Loucy (cell line): ENCODE results near the gene HDLBP.
A peak's percentile ranks its signal among the peaks of the same experiment; 100 is the strongest.

ENCODE experiments used
- H2AFZ ChIP-seq: fragments of 200-600 bp; sonication (generic); 2 replicates; pipeline ENCODE4 v1.6.0; 2016; ENCODE audit warnings: antibody characterized with exemption, mild to moderate bottlenecking, low read length, moderate library complexity
- H3F3A ChIP-seq: fragments of 200-600 bp; 2 replicates; pipeline ENCODE4 v1.6.0; 2016; ENCODE audit warnings: antibody characterized with exemption, low read depth, mild to moderate bottlenecking
- H3K27me3 ChIP-seq: fragments of 200-600 bp; sonication (generic); 2 replicates; pipeline ENCODE4 v1.6.1; 2014; ENCODE audit warnings: low read length, mild to moderate bottlenecking; ENCODE audit not compliant: insufficient read depth, poor library complexity, severe bottlenecking
- H3K36me3 ChIP-seq: fragments of 200-600 bp; sonication (generic); 2 replicates; pipeline ENCODE4 v1.6.1; 2016; ENCODE audit warnings: low read length; ENCODE audit not compliant: insufficient read depth
- H3K4me1 ChIP-seq: fragments of 200-600 bp; sonication (generic); 2 replicates; pipeline ENCODE4 v1.5.1; 2014; ENCODE audit warnings: low read length, mild to moderate bottlenecking; ENCODE audit not compliant: insufficient read depth, poor library complexity, severe bottlenecking
- H3K4me2 ChIP-seq: fragments of 200-600 bp; sonication (generic); 2 replicates; pipeline ENCODE4 v1.6.0; 2014; ENCODE audit warnings: antibody characterized with exemption, low read length, low read depth, mild to moderate bottlenecking; ENCODE audit not compliant: poor library complexity, severe bottlenecking
- H3K4me3 ChIP-seq: fragments of 200-600 bp; sonication (generic); 2 replicates; pipeline ENCODE4 v1.5.1; 2014; ENCODE audit warnings: low read length, mild to moderate bottlenecking, mixed read lengths; ENCODE audit not compliant: poor library complexity, severe bottlenecking
- H3K79me2 ChIP-seq: fragments of 200-600 bp; sonication (generic); 2 replicates; pipeline ENCODE4 v1.6.1; 2014; ENCODE audit warnings: low read length; ENCODE audit not compliant: insufficient read depth
- H3K9ac ChIP-seq: fragments of 200-600 bp; sonication (generic); 2 replicates; pipeline ENCODE4 v1.6.0; 2014; ENCODE audit warnings: mild to moderate bottlenecking, low read depth, low read length, moderate library complexity; ENCODE audit not compliant: poor library complexity, severe bottlenecking
- H3K9me2 ChIP-seq: fragments of 200-600 bp; sonication (generic); replicated peaks from 2 replicates; pipeline ENCODE4 v1.6.1; 2016; ENCODE audit warnings: low read depth, low read length, mixed read lengths
- H3K9me3 ChIP-seq: fragments of 200-600 bp; sonication (generic); 2 replicates; pipeline ENCODE4 v1.6.1; 2014; ENCODE audit warnings: mild to moderate bottlenecking, antibody characterized with exemption, low read length, low read depth; ENCODE audit not compliant: insufficient read depth
- H4K20me1 ChIP-seq: fragments of 200-600 bp; sonication (generic); 2 replicates; pipeline ENCODE4 v1.6.0; 2014; ENCODE audit warnings: antibody characterized with exemption, low read length, mild to moderate bottlenecking; ENCODE audit not compliant: insufficient read depth, poor library complexity, severe bottlenecking
- EZH2phosphoT487 ChIP-seq: fragments of 200-600 bp; IDR thresholded peaks from 2 replicates; pipeline ENCODE4 v1.6.1; 2018; ENCODE audit warnings: antibody characterized with exemption, mild to moderate bottlenecking, moderate library complexity, borderline replicate concordance
- TF ChIP-seq, protein P1 (sequence below): fragments of 200-600 bp; sonication (generic); conservative IDR thresholded peaks from 2 replicates; pipeline ENCODE4 v1.5.1; 2014; ENCODE audit warnings: mild to moderate bottlenecking, antibody characterized with exemption, low read length

HDLBP gene

DNA sequence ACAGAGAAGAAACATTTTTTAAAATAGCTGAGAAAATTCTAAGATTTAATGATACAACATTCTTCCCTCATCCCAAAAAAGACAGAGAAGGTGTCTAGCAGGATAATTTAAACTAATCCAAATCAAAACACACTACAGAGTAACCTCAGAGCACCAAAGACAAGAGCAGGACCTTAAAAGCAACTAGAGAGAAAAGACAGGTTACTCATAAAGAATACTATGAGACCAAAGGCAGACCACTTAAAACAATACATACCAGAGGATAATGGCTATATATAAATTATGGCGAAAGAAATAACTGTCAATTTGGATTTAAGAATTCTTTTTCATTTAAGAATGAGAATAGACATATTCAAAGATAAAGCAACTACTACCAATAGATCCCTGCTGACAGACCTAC, 40.0 kb downstream of the HDLBP start:
- peaks cover 21% of the 10 kb centered on the region for H4K20me1 ChIP-seq
- TF ChIP-seq, protein P1, sequence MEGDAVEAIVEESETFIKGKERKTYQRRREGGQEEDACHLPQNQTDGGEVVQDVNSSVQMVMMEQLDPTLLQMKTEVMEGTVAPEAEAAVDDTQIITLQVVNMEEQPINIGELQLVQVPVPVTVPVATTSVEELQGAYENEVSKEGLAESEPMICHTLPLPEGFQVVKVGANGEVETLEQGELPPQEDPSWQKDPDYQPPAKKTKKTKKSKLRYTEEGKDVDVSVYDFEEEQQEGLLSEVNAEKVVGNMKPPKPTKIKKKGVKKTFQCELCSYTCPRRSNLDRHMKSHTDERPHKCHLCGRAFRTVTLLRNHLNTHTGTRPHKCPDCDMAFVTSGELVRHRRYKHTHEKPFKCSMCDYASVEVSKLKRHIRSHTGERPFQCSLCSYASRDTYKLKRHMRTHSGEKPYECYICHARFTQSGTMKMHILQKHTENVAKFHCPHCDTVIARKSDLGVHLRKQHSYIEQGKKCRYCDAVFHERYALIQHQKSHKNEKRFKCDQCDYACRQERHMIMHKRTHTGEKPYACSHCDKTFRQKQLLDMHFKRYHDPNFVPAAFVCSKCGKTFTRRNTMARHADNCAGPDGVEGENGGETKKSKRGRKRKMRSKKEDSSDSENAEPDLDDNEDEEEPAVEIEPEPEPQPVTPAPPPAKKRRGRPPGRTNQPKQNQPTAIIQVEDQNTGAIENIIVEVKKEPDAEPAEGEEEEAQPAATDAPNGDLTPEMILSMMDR: no peak
- TF ChIP-seq EZH2phosphoT487: no peak

DNA sequence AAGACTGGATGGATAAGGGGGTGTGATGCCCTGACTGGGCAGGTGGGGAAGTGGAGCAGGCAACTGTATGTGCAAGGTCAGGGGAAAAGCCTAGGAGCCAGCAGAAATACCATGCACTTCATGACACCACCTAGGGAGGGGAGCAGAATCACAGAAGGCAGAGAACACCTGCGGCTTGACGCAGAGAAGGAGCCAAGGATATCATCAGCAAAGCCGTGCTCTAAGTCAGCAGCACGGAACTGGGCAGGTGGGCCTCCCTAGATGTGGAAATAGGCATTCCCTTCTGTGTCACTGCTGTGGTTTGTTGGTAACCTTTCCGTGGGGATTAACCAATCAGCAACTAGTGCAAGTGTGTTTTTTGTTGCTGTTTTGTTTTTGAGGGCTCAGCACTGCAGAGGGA, 41.3 kb downstream of the HDLBP start:
- H4K20me1 ChIP-seq: peaks cover 20% of the 10 kb centered on the region

More for the DNA sequence above, 40.0 kb downstream of the HDLBP start:
- no peaks in the 10 kb centered on the region for H3F3A ChIP-seq
- 0 out of 2 replicates have a peak, but pooled peaks cover 7% of the 10 kb centered on the region for H3K9me3 ChIP-seq
- no peak overlapping the region for H3K4me3 ChIP-seq
- no peaks in the 10 kb centered on the region for H3K27me3 ChIP-seq
- H3K4me2 ChIP-seq: no peak overlapping the region
- H3K36me3 ChIP-seq: no peaks in the 10 kb centered on the region
- peaks cover 17% of the 10 kb centered on the region for H3K4me1 ChIP-seq
- H3K79me2 ChIP-seq: peaks cover 78% of the 10 kb centered on the region
- H3K9me2 ChIP-seq: no peaks in the 10 kb centered on the region
- H3K9ac ChIP-seq: no peak overlapping the region
- H2AFZ ChIP-seq: no peak overlapping the region

DNA sequence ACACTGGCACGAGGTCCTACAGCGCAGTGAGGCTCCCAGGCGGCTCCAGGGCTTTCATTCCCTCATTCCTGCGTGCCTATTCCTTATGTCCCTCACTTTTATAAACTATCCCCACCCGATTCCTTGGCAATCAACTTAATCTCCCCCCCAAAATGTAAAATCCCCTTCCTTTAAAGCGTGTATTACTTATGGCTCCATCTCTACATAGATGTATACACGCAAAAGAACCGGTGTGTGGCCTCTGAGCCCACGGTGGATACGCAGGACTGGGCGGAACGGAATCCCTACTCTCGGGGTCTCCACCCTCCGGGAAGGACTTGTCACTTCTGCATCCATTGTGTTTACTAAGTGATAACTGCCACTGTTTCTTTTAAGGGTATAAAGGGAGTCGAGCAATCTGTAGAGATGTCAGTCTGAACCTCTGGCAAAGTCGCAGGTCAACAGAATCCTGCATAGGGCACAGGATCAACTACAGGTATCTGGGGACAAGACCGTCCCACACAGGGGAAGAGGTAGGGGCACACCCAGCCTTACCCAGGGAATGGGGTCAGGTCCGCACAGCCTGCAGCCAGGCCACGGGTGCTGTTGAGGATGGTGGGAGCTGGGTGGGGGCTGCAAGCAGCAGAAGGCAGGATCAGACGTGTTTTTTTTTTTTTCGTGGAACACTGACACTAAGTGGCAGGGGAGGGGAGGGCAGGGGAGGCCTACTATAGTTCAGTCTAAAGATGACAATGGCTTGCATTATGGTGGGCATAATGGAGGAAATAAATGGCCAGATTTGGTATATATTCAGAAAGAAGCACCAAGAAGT, 42.1 kb downstream of the HDLBP start:
- H3F3A ChIP-seq: no peaks in the 10 kb centered on the region
- no peaks in the 10 kb centered on the region for H3K9me2 ChIP-seq
- H3K36me3 ChIP-seq: no peaks in the 10 kb centered on the region; the same call in 1 of the 2 replicates
- H3K9ac ChIP-seq: peak overlapping the region; percentile 50
- H2AFZ ChIP-seq: peak overlapping the region; percentile 68; the same call in 1 of the 2 replicates
- H4K20me1 ChIP-seq: peaks cover 27% of the 10 kb centered on the region
- 0 out of 2 replicates have a peak, but pooled peaks cover 7% of the 10 kb centered on the region for H3K9me3 ChIP-seq
- H3K4me2 ChIP-seq: peak overlapping the region; percentile 66
- H3K4me3 ChIP-seq: peak overlapping the region; percentile 91
- no peaks in the 10 kb centered on the region for H3K27me3 ChIP-seq
- H3K79me2 ChIP-seq: peaks cover 82% of the 10 kb centered on the region
- TF ChIP-seq, protein P1: peak; percentile 35
- TF ChIP-seq EZH2phosphoT487: no peak
- peaks cover 26% of the 10 kb centered on the region for H3K4me1 ChIP-seq

More for the DNA sequence above, 41.3 kb downstream of the HDLBP start:
- peaks cover 23% of the 10 kb centered on the region for H3K4me1 ChIP-seq
- H3F3A ChIP-seq: no peaks in the 10 kb centered on the region
- H3K9me2 ChIP-seq: no peaks in the 10 kb centered on the region
- no peaks in the 10 kb centered on the region for H3K36me3 ChIP-seq
- H2AFZ ChIP-seq: no peak overlapping the region
- H3K9me3 ChIP-seq: 0 out of 2 replicates have a peak, but pooled peaks cover 7% of the 10 kb centered on the region
- peaks cover 79% of the 10 kb centered on the region for H3K79me2 ChIP-seq
- no peak overlapping the region for H3K9ac ChIP-seq
- H3K4me2 ChIP-seq: no peak overlapping the region
- no peaks in the 10 kb centered on the region for H3K27me3 ChIP-seq
- no peak overlapping the region for H3K4me3 ChIP-seq
- TF ChIP-seq, protein P1: no peak
- TF ChIP-seq EZH2phosphoT487: no peak
